Heart right ventricle (tissue), 16 donors: Measurements from ENCODE around the gene TEX55. TPM values are rescaled to one million over a fixed set of nuclear protein-coding genes. Genes with fewer than 3 reads are reported as not detected.

Source experiments
- ATAC-seq, 8 donors: fragments of 200-7000 bp; cut with Tn5 transposase; one replicate each; pipeline ENCODE4 v1.9.1; 2020; ENCODE audit warnings: mild to moderate bottlenecking in 8 of 8, moderate library complexity in 8 of 8, moderate number of reproducible peaks in 1 of 8
- DNase-seq, 2 donors: peaks; one replicate each; pipeline ENCODE4 v3.0.0-alpha.2; 2020
- H3K27ac ChIP-seq, 10 donors: fragments of 200-600 bp; sonication (generic) in 2 of 10; one replicate each; pipeline versions ENCODE4 v1.5.0 to v1.8.0; 2020 to 2022; ENCODE audit warnings: mild to moderate bottlenecking in 3 of 10
- H3K27me3 ChIP-seq, 7 donors: fragments of 200-600 bp; one replicate each; pipeline ENCODE4 v1.8.0; 2021 to 2022; ENCODE audit warnings: mild to moderate bottlenecking in 2 of 7
- H3K36me3 ChIP-seq, 9 donors: fragments of 200-600 bp; sonication (generic) in 1 of 9; one replicate each; pipeline versions ENCODE4 v1.5.0 to v1.8.0; 2020 to 2022; ENCODE audit warnings: mild to moderate bottlenecking in 2 of 9
- H3K4me1 ChIP-seq, 9 donors: fragments of 200-600 bp; sonication (generic) in 1 of 9; one replicate each; pipeline versions ENCODE4 v1.5.0 to v1.8.0; 2020 to 2022; ENCODE audit warnings: mild to moderate bottlenecking in 4 of 9
- H3K4me3 ChIP-seq, 10 donors: fragments of 200-600 bp; sonication (generic) in 2 of 10; one replicate each; pipeline versions ENCODE4 v1.5.0 to v1.8.0; 2020 to 2022; ENCODE audit warnings: mild to moderate bottlenecking in 7 of 10, moderate library complexity in 2 of 10
- H3K9me3 ChIP-seq, 11 donors: fragments of 200-600 bp in 10 of 11; sonication (generic) in 2 of 11; one replicate each; pipeline versions ENCODE4 v1.5.0 to v1.8.0; 2013 to 2022; ENCODE audit warnings: mild to moderate bottlenecking in 2 of 11, control low read depth in 1 of 11, moderate library complexity in 1 of 11
- CTCF ChIP-seq, 9 donors: fragments of 200-600 bp; sonication (generic) in 2 of 9; IDR thresholded peaks; one replicate each; pipeline versions ENCODE4 v1.5.0 to v1.8.0; 2021 to 2022; ENCODE audit warnings: antibody characterized with exemption in 9 of 9, mild to moderate bottlenecking in 5 of 9, moderate library complexity in 1 of 9
- WGBS, 2 donors: extraction: QIAGEN DNeasy Blood & Tissue Kit; methylation state at CpG; one replicate each; pipeline ENCODE4 v1.1.7; 2013; ENCODE audit warnings: inconsistent platforms in 1 of 2; 5-methylcytosine and 5-hydroxymethylcytosine counted together
- intact Hi-C, 10 donors: fragments of 100-400 bp; cut with DNase I; formaldehyde crosslinking; loops; one replicate each; pipeline versions ENCODE4 v1.11.1 to v1.14.2; 2022
- polyA plus RNA-seq, 2 donors: library from polyadenylated mRNA; stranded (reverse); fragments of 200-250 nt; gene quantifications; one replicate each; pipeline ENCODE4 v1.2.3, GENCODE V29; 2013
- total RNA-seq, 10 donors: library from RNA; stranded (reverse); fragmentation: NEBNext Ultra II Directional in 3 of 10; extraction: Animal tissue kit (Norgen Biotek cat#: 25700) in 3 of 10; gene quantifications; one replicate each; pipeline versions ENCODE4 v1.2.1 to v1.2.4, GENCODE V29; 2021 to 2023
- donor health status: Arrhythmogenic right ventricular cardiomyopathy.
- donor health status: ischemic (EF 13 %, LVEDD 7.1; RV severe dilation, severe dysfunction).
- donor health status: healthy with polysubstance abuse.
- donor health status: DM: no; HTN: yes; CAD: no.
- donor health status: DM: no; HTN: no; CAD: no.
- donor health status: ischemic (EF 25% LVEDD 6.9; RV normal size, moderate dysfunction).
- donor health status: ischemic (EF 25% LVEDD 5.7; RV mildly dilated, moderate dysfunction).
- donor health status: healthy.
- donor health status: DM: yes; HTN: yes; CAD: no.
- donor health status: Ischemic cardiomyopathy.
- donor health status: ischemic (EF 35%, LVEDD 5.7; RV mildly dilated, moderate dysfunction).
- donor health status: nonischemic (EF 11% LVEDD 7.7; RV severe dilation, severe dysfunction).
- donor health status: DM: yes; HTN: yes; CAD: no.
- donor health status: PGD.
- donor health status: ischemic (EF 29% LVEDD 5.4; RV normal size, mild dysfunction).
- donor health status: nonischemic (EF 23%, LVEDD 6.1; RV moderate dilation, normal function).

Gene TEX55
- total and polyA plus RNA-seq, 12 donors = not detected

DNA sequence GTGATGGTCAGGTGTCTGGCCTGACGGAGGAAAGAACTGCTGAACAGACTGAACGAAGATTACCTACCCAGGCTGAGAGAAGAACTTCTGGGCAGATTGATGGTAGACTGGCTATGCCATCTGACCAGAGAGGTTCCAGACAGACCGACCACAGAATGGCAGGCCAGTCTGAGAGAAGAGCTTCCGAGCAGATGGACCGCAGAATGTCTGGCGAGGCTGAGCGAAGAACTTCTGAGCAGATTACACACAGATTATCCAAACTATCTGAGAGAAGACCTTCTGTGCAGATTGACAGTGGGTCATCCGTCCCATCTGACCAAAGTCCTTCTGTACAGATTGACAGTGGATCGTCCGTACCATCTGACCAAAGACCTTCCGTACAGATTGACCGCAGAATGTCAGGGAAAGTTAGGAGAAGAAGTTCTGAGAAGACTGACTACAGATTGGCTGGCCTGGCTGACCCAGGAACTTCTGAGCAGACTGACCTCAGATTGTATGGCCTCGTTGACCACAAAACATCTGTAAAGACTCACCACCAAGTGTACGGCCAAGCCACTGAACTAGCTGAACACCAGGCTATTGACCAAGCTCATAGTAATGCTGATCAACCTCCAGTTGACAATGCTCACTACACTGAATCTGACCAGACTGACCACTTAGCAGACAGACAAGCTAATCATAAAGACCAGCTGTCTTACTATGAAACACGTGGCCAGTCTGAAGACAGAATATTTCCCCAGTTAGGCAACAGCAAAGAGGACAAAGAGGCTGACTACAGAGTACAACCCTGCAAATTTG, 812 bp downstream of the TEX55 start:
- H3K27ac ChIP-seq = no peak overlapping the region
- no peak overlapping the region for H3K4me3 ChIP-seq
- intact Hi-C loops = loop anchor here in 2 of 10 donors (5.0 to 10.0 kb wide), 3 partner anchors 96 to 538 kb away; partner anchors contain the start of gene B4GALT4 (in 1 of the 2)
- DNase-seq (no peak), ATAC-seq (no peak)
- H3K27me3 ChIP-seq = no peaks in the 10 kb centered on the region
- H3K9me3 ChIP-seq = no peaks in the 10 kb centered on the region
- H3K4me1 ChIP-seq = no peaks in the 10 kb centered on the region
- no peak for TF ChIP-seq CTCF (IDR thresholded peaks at IDR 0.05)
- H3K36me3 ChIP-seq = no peaks in the 10 kb centered on the region
- WGBS, 2 donors = 89 to 91% methylated on average over 15 of the region's 15 CpGs

DNA sequence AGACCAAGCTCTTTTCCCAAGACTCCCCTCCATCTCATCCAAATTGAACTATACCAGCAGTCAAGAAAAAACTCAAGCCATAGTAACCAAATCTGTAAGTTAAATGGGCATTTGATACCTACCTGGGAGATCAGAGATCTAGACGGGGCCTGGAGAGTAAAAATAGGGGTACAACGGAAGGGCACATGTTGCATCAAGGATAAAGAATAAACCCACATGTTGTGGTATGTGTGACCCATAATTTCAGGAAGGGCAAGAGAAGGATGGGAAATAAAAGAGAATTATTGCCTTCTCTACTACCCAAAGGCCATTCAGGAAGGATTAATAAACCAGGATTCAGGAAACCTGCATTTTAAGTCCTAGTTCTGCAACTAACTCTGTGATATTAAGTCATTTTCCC, 1.5 kb downstream of the TEX55 start:
- Histone ChIP-seq H3K9me3 (no peaks in the 10 kb centered on the region), H3K4me3 (no peak overlapping the region), H3K4me1 (no peaks in the 10 kb centered on the region), H3K36me3 (no peaks in the 10 kb centered on the region), H3K27me3 (no peaks in the 10 kb centered on the region), H3K27ac (no peak overlapping the region)
- DNase-seq = no peak
- intact Hi-C loops = loop anchor here in 2 of 10 donors (5.0 to 10.0 kb wide), 3 partner anchors 95 to 537 kb away; partner anchors contain the start of gene B4GALT4 (in 1 of the 2)
- no peak for TF ChIP-seq CTCF (IDR thresholded peaks at IDR 0.05)
- no peak for ATAC-seq
- 46 to 48% methylated on average over 2 of the region's 2 CpGs for WGBS, 2 donors

DNA sequence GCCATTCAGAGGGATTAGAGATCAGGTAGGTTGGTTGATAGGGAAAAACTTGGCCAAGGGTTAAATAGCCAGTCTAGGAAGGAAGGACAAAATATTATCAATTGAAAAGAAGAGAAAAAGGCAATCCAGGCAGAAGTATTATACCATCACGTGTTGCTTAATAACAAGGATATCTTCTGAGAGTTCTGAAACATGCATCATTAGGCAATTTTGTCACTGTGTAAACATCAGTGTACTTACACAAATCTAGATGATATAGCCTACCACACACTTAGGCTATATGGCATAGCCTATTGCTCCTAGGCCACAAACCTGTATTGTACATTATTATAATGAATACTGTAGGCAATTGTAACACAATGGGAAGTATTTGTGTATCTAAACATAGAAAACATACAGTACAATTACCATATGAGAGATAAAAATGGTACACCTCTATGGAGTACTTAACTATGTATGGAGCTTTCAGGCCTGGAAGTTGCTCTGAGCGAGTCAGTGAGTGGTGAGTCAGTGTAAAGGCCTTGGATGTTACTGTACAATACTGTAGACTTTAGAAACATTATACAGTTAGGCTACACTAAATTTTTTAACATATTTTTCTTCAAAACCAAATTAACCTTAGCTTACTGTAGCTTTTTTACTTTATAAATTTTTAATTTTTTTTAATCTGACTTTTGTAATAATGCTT, 2.7 kb downstream of the TEX55 start:
- Histone ChIP-seq H3K27ac (no peak overlapping the region), H3K27me3 (no peaks in the 10 kb centered on the region), H3K4me1 (no peaks in the 10 kb centered on the region), H3K9me3 (peaks cover 0 to 9% (median 7%) of the 10 kb centered on the region in 11 donors), H3K4me3 (no peak overlapping the region), H3K36me3 (no peaks in the 10 kb centered on the region)
- intact Hi-C loops = loop anchor here in 2 of 10 donors (5.0 to 10.0 kb wide), 3 partner anchors 94 to 536 kb away; partner anchors contain the start of gene B4GALT4 (in 1 of the 2)
- ATAC-seq = no peak
- no peak for TF ChIP-seq CTCF (IDR thresholded peaks at IDR 0.05)
- 90 to 97% methylated on average over 2 of the region's 2 CpGs for WGBS, 2 donors
- DNase-seq = no peak

GRCh38 chr3:119149484-119149883, 3.5 kb downstream of the TEX55 start:
- 74 to 75% methylated on average over 4 of the region's 4 CpGs for WGBS, 2 donors

More at GRCh38 chr3:119149484-119149883, 3.5 kb downstream of the TEX55 start:
- ATAC-seq = no peak
- Histone ChIP-seq H3K27ac (no peak overlapping the region), H3K36me3 (no peaks in the 10 kb centered on the region), H3K27me3 (no peaks in the 10 kb centered on the region), H3K4me3 (no peak overlapping the region), H3K4me1 (no peaks in the 10 kb centered on the region), H3K9me3 (peaks cover 0 to 17% (median 14%) of the 10 kb centered on the region in 11 donors)
- TF ChIP-seq CTCF (IDR thresholded peaks at IDR 0.05) = no peak
- intact Hi-C loops = loop anchor here in 2 of 10 donors (5.0 to 10.0 kb wide), 3 partner anchors 93 to 535 kb away; partner anchors contain the start of gene B4GALT4 (in 1 of the 2)
- no peak for DNase-seq
